RWPE2 (cell line): ENCODE results near the gene DOCK10.
"Not testable (repeated sequence)": the region's sequence is repeated elsewhere in the genome, so short reads cannot be mapped to it uniquely, and the experiment has no call there.

Experiments used
- ATAC-seq: fragments of 200-7000 bp; cut with Tn5 transposase; 3 replicates; pipeline ENCODE4 v1.9.1; 2021; ENCODE audit warnings: low read depth
- DNase-seq: peaks from one replicate; pipeline ENCODE4 v3.0.0-alpha.2; 2020; ENCODE audit warnings: low spot score
- H3K27ac ChIP-seq: fragments of 450-650 bp; 2 replicates; pipeline ENCODE4 v1.5.1; 2017; ENCODE audit warnings: mild to moderate bottlenecking; ENCODE audit not compliant: poor library complexity, severe bottlenecking
- H3K27me3 ChIP-seq: fragments of 250-450 bp; sonication (Bioruptor Pico); 2 replicates; pipeline ENCODE4 v1.5.1; 2021; ENCODE audit warnings: mild to moderate bottlenecking, moderate library complexity; ENCODE audit not compliant: insufficient read depth, poor library complexity, severe bottlenecking
- H3K36me3 ChIP-seq: fragments of 250-450 bp; sonication (Bioruptor Pico); 2 replicates; pipeline ENCODE4 v1.5.1; 2020; ENCODE audit warnings: low read depth, mild to moderate bottlenecking, moderate library complexity
- H3K4me1 ChIP-seq: fragments of 250-450 bp; sonication (Bioruptor Pico); 2 replicates; pipeline ENCODE4 v1.5.1; 2021; ENCODE audit warnings: mild to moderate bottlenecking, moderate library complexity; ENCODE audit not compliant: insufficient read depth, poor library complexity, severe bottlenecking
- H3K4me3 ChIP-seq: fragments of 250-450 bp; sonication (Bioruptor Pico); 2 replicates; pipeline ENCODE4 v1.5.1; 2021; ENCODE audit warnings: mild to moderate bottlenecking, moderate library complexity; ENCODE audit not compliant: severe bottlenecking
- H3K9me3 ChIP-seq: fragments of 250-450 bp; sonication (Bioruptor Pico); 2 replicates; pipeline ENCODE4 v1.5.1; 2021; ENCODE audit warnings: mild to moderate bottlenecking, moderate library complexity; ENCODE audit not compliant: severe bottlenecking
- CTCF ChIP-seq: fragments of 450-650 bp; IDR thresholded peaks from one replicate; pipeline ENCODE4 v1.5.1; 2017; ENCODE audit warnings: mild to moderate bottlenecking, moderate library complexity; ENCODE audit not compliant: poor library complexity, severe bottlenecking

The DOCK10 gene

DNA sequence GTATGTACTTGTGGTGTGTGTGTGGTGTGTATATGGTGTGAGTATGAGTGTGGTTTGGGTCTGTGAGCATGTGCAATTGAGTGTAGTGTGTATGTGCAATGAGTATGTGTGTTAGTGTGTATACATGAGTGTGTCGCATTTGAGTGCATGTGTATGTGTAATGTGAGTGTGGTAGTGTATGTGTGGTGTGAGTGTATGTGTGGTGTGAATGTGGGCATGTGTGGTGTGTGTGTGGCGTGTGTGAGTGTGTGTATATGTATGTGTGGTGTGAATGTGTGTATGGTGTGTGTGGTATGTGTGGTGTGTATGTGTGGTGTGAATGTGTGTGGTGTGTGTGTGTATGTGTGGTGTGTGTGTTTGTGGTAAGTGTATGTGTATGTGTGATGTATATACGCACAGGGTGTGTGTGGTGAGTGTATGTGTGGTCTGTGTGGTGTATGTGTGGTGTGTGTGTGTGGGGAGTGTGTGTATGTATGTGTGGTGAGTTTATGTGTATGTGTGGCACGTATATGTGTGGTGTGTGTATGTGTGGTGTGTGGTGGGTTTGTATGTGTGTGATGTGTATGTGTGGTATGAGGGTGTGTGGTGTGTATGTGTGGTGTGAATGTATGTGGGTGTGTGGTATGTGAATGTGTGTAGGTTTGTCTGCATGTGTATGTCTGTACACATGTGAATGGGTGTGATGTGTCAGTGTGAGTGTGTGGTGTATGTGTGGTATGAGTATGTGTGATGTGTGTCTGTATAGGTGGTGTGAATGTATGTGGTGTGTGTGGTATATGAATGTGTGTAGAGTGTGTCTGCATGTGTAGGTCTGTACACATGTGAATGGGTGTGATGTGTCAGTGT, 123.4 kb downstream of the DOCK10 start:
- ATAC-seq (no peak), DNase-seq (no peak)

DNA sequence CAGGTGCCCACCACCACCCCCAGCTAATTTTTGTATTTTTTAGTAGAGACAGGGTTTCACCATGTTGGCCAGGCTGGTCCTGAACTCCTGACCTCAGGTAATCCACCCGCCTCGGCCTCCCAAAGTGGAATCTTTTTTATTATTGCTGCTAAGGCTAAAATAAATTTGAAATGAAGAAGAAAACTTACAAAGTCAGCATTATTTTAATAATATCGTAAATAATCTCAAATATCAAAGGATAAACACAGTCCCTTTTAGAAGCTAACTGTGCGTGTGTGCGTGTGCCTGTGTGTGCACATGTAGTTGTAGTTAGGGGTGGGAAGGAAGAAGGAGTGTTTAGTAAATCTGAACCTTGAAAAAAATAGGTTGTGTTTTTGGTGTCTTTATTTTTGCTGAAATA, 125.0 kb downstream of the DOCK10 start:
- H3K4me3 ChIP-seq, H3K9me3 ChIP-seq, H3K27ac ChIP-seq, ATAC-seq, H3K4me1 ChIP-seq, H3K27me3 ChIP-seq, H3K36me3 ChIP-seq, DNase-seq: not testable (repeated sequence)

More for the DNA sequence above, 123.4 kb downstream of the DOCK10 start:
- Histone ChIP-seq H3K36me3 (no peaks in the 10 kb centered on the region), H3K27ac (no peak overlapping the region), H3K27me3 (no peaks in the 10 kb centered on the region), H3K4me1 (no peaks in the 10 kb centered on the region), H3K4me3 (no peak overlapping the region), H3K9me3 (no peaks in the 10 kb centered on the region)
- TF ChIP-seq CTCF, result no peak

DNA sequence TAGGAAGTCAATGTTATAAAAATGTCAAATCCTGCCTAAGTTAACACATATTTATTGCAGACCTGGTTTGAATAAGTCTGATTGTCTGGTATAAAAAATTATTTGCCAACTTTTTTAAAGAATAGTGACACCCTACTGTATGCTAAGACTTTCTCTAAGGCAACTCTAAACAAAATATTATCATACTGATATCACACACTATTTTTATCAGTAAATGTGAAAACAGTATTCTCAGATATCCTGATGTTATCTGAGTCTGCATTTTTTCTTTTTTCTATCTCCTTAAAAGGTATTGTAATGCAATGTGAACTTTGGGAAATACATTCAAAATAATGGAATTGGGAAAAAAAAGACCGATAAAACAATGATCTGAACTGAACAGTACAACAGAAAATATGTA, 127.1 kb downstream of the DOCK10 start:
- peaks cover 4% of the 10 kb centered on the region for H3K4me1 ChIP-seq
- ATAC-seq (no peak), DNase-seq (no peak)
- H3K27ac ChIP-seq, result no peak overlapping the region
- no peaks in the 10 kb centered on the region for H3K27me3 ChIP-seq
- H3K9me3 ChIP-seq, result no peaks in the 10 kb centered on the region
- H3K36me3 ChIP-seq, result no peaks in the 10 kb centered on the region
- no peak overlapping the region for H3K4me3 ChIP-seq
- TF ChIP-seq CTCF, result no peak

- H3K4me1 ChIP-seq, result peaks cover 5% of the 10 kb centered on the region
- H3K27ac ChIP-seq, result no peak overlapping the region
- TF ChIP-seq CTCF, result no peak
- H3K27me3 ChIP-seq, result no peaks in the 10 kb centered on the region
- no peak for DNase-seq
- H3K4me3 ChIP-seq, result no peak overlapping the region
- no peaks in the 10 kb centered on the region for H3K9me3 ChIP-seq
- no peak for ATAC-seq
- no peaks in the 10 kb centered on the region for H3K36me3 ChIP-seq
These were observed 131.7 kb downstream of the DOCK10 start for GRCh38 chr2:224910574-224910925.

DNA sequence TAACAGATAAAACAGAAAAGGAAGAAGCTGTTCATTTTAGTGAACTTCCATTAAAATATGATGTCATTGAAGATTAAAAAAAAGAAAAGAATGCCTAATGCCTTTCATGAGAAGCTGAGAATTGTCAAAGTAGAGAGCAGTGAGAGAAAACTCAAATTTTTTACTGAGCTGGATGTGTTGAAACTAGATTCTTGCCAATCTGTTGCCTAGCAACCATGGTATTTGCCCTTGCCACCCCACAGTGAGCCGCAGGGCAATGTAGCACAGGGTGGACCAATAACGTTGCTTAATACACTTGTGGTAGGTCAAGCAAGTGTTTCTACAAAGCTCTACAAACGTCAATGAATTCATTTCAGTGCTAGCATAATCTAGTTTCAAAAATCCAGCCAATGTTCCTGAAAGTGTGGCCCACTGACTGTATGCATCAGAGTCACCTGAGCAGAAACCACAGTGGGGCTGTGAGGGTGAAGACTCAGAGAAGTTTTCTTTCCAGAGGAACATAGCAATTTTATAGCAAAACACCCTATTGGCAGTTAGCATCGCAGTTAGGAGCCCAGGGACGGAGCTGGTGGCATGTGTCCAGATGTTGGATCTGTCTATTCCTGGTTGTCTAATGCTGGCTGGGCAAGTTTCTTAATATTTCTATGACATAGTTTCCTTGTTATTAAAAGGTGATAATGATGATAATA, 132.2 kb downstream of the DOCK10 start:
- no peak for TF ChIP-seq CTCF
- Histone ChIP-seq H3K9me3 (no peaks in the 10 kb centered on the region), H3K27ac (no peak overlapping the region), H3K36me3 (no peaks in the 10 kb centered on the region), H3K4me3 (no peak overlapping the region), H3K4me1 (peaks cover 5% of the 10 kb centered on the region), H3K27me3 (no peaks in the 10 kb centered on the region)
- ATAC-seq (peak; percentile 73), DNase-seq (no peak)
